A673 (cell line): ENCODE results near the gene KANTR. TPM values are rescaled to one million over a fixed set of nuclear protein-coding genes. Genes with fewer than 3 reads are reported as not detected.

Experiments
- BruUV-seq: library from RNA; stranded (reverse); fragments of 400-500 nt; replicated peaks from 2 replicates; lab custom pipeline; 2021; lab: Mats Ljungman, UMichigan
- CTCF ChIA-PET: fragments of 300-600 bp; sonication (Branson Sonifier 250); formaldehyde crosslinking; loops from one replicate; lab custom pipeline; 2022; ENCODE audit warnings: antibody characterized with exemption; lab: Charles Lee
- POLR2A ChIA-PET: fragments of 300-600 bp; sonication (Branson Sonifier 250); formaldehyde crosslinking; loops from one replicate; lab custom pipeline; 2022; ENCODE audit warnings: antibody characterized with exemption; ENCODE audit not compliant: low non-redundant PET; lab: Charles Lee
- DNase-seq: peaks from one replicate; pipeline ENCODE4 v3.0.0-alpha.2; 2015; ENCODE audit warnings: low spot score
- H3K27ac ChIP-seq: fragments of 200-600 bp; sonication (generic); 2 replicates; pipeline ENCODE4 v1.5.1; 2016; ENCODE audit warnings: mixed run types, low read depth, mild to moderate bottlenecking, mixed read lengths, antibody characterized with exemption, low read length; ENCODE audit not compliant: poor library complexity, severe bottlenecking
- H3K27me3 ChIP-seq: fragments of 200-600 bp; sonication (generic); replicated peaks from 2 replicates; pipeline ENCODE4 v1.6.1; 2017; ENCODE audit warnings: mixed run types, low read depth, mild to moderate bottlenecking, mixed read lengths, antibody characterized with exemption, low read length; ENCODE audit not compliant: insufficient read depth, poor library complexity
- H3K36me3 ChIP-seq: fragments of 200-600 bp; sonication (generic); 2 replicates; pipeline ENCODE4 v1.6.1; 2016; ENCODE audit warnings: mixed run types, mild to moderate bottlenecking, mixed read lengths, antibody characterized with exemption, low read length; ENCODE audit not compliant: insufficient read depth, poor library complexity, severe bottlenecking
- H3K4me1 ChIP-seq: fragments of 200-600 bp; sonication (generic); 2 replicates; pipeline ENCODE4 v1.6.1; 2017; ENCODE audit warnings: mixed run types, mild to moderate bottlenecking, mixed read lengths, antibody characterized with exemption, low read length; ENCODE audit not compliant: insufficient read depth, poor library complexity, severe bottlenecking
- H3K4me3 ChIP-seq: fragments of 200-600 bp; sonication (generic); 2 replicates; pipeline ENCODE4 v1.5.1; 2016; ENCODE audit warnings: low read depth, mixed run types, mild to moderate bottlenecking, mixed read lengths, low read length; ENCODE audit not compliant: poor library complexity, severe bottlenecking
- H3K9me3 ChIP-seq: fragments of 200-600 bp; sonication (generic); 2 replicates; pipeline ENCODE4 v1.6.1; 2016; ENCODE audit warnings: mixed run types, low read depth, mild to moderate bottlenecking, mixed read lengths, antibody characterized with exemption, low read length; ENCODE audit not compliant: poor library complexity, severe bottlenecking
- EZH2 ChIP-seq: fragments of 200-600 bp; sonication (generic); IDR thresholded peaks from 2 replicates; pipeline ENCODE4 v1.6.1; 2017; ENCODE audit warnings: borderline replicate concordance, low read depth, mild to moderate bottlenecking, mixed read lengths, antibody characterized with exemption, low read length; ENCODE audit not compliant: poor library complexity, severe bottlenecking
- intact Hi-C: fragments of 100-400 bp; cut with micrococcal nuclease; formaldehyde crosslinking; loops from one replicate; pipeline ENCODE4 v1.10.0; 2022; ENCODE audit not compliant: unreplicated experiment
- total RNA-seq: library from RNA; stranded (reverse); gene quantifications from 2 replicates; pipeline ENCODE4 v1.2.3, GENCODE V29; 2021
- TF ChIP-seq, protein P1 (sequence below): fragments of 300-800, 200-600 bp; sonication (generic); conservative IDR thresholded peaks from 2 replicates; pipeline ENCODE4 v1.5.1; 2017; ENCODE audit warnings: low read depth, mild to moderate bottlenecking, antibody characterized with exemption, low read length, moderate library complexity, mixed read lengths

The KANTR gene
- total RNA-seq, 1 experiment from 2014 or later, result 15.4 TPM

DNA sequence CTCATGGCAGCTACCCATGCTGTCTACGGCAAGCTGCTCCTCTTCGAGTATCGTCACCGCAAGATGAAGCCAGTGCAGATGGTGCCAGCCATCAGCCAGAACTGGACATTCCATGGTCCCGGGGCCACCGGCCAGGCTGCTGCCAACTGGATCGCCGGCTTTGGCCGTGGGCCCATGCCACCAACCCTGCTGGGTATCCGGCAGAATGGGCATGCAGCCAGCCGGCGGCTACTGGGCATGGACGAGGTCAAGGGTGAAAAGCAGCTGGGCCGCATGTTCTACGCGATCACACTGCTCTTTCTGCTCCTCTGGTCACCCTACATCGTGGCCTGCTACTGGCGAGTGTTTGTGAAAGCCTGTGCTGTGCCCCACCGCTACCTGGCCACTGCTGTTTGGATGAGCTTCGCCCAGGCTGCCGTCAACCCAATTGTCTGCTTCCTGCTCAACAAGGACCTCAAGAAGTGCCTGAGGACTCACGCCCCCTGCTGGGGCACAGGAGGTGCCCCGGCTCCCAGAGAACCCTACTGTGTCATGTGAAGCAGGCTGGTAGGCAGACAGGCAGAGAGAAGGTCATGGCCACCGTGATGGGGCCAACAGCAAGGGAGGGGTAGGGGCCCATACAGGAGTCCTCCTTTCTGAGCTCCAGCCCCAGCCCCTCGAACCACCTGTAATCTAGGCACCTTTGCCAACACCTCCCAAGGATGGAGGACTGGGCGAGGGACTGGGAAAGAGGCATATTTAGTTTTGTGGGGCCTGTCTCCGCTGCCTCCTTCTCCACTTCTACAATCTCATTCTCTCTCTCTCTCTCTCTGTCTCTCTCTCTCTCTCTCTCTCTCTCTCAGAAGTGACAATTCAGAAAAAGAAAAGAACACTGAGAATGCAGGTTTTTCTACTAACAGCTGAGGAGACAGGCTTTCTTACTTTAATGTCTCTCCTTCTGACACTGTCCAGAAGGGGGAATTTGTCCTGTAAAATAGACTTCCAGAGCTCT is 16.4 kb upstream of the KANTR start:
- H3K36me3 ChIP-seq, result no peaks in the 10 kb centered on the region
- intact Hi-C loops, result no loop called here
- no peak overlapping the region for H3K27ac ChIP-seq
- no peak for DNase-seq
- no peaks in the 10 kb centered on the region for H3K9me3 ChIP-seq
- TF ChIP-seq, protein P1, sequence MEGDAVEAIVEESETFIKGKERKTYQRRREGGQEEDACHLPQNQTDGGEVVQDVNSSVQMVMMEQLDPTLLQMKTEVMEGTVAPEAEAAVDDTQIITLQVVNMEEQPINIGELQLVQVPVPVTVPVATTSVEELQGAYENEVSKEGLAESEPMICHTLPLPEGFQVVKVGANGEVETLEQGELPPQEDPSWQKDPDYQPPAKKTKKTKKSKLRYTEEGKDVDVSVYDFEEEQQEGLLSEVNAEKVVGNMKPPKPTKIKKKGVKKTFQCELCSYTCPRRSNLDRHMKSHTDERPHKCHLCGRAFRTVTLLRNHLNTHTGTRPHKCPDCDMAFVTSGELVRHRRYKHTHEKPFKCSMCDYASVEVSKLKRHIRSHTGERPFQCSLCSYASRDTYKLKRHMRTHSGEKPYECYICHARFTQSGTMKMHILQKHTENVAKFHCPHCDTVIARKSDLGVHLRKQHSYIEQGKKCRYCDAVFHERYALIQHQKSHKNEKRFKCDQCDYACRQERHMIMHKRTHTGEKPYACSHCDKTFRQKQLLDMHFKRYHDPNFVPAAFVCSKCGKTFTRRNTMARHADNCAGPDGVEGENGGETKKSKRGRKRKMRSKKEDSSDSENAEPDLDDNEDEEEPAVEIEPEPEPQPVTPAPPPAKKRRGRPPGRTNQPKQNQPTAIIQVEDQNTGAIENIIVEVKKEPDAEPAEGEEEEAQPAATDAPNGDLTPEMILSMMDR, result no peak
- no peak for TF ChIP-seq EZH2
- H3K4me3 ChIP-seq, result no peak overlapping the region
- ChIA-PET POLR2A (no interaction called here), CTCF (no interaction called here)
- no peaks in the 10 kb centered on the region for H3K4me1 ChIP-seq
- H3K27me3 ChIP-seq, result no peaks in the 10 kb centered on the region
- BruUV-seq, result no TSS peak

DNA sequence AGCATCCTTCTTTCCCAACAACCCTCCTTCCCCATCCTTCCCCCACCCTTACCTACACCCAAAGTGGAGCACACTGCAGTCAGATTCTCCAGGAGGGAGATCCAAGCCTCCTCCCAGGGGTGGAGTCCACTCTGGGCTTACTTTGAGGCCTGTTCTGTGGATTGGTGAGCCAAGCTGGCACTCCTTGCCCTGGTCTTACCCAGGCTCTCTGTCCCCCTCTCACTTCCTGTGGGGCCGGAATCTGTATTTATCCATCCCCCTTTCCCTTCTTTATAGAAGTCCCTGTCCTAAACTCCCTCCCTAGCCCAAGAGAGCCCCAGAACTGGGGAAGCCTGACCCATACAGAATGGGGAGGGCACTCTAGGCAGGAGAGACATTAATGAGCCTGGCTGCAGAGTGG is 15.0 kb upstream of the KANTR start:
- TF ChIP-seq EZH2, result no peak
- TF ChIP-seq, protein P1, result no peak
- H3K27me3 ChIP-seq, result no peaks in the 10 kb centered on the region
- ChIA-PET POLR2A (no interaction called here), CTCF (no interaction called here)
- H3K4me3 ChIP-seq, result no peak overlapping the region
- peaks cover under 1% of the 10 kb centered on the region for H3K36me3 ChIP-seq
- H3K27ac ChIP-seq, result no peak overlapping the region
- intact Hi-C loops, result no loop called here
- no peak for DNase-seq
- BruUV-seq, result no TSS peak
- peaks cover 5% of the 10 kb centered on the region for H3K4me1 ChIP-seq
- H3K9me3 ChIP-seq, result no peaks in the 10 kb centered on the region

DNA sequence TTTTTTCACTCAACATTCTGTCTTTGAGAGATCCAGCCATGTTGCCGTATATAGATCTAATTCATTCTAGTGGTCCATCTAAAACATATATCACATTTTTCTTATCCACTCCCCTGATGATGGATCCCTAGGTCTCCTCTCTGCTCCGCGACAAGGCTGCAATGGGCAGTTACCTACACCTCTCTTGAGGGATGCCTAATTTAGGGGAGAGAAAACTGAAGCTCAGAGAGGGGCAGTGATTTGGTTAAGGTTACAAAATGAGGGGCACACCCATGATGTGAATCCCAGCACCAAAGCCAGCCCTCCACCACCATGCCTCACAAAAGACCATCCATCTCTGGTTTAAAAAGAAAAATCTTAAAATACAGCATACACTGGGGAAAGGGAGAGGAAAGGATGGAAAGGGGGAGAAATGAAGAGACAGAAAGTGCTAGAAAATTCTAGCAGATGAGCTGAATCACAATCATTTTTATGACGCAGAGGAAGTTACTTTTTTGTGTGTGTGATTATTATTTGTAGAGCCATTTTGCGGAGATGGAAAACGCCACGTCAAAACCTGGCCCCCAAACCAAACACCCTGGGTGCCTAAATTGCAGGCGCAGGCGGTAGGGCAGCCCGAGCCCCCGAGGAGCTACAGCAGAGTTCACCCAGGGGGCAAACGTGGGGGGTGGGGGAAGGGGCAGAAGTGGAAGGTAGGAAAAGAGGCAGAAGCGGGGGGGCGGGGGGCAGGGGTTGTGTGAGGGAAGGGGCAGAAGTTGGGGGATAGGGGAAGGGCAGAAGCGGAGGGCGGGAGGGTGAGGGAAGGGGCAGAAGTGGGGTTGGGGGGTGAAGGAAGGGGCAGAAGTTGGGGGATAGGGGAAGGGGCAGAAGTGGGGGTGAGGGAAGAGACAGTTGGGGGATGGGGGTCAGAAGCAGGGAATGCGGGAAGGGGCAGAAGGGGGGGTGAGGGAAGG is 13.0 kb upstream of the KANTR start:
- DNase-seq, result no peak
- peaks cover 18% of the 10 kb centered on the region for H3K36me3 ChIP-seq
- POLR2A ChIA-PET, result no interaction called here
- no TSS peak for BruUV-seq
- TF ChIP-seq EZH2, result no peak
- TF ChIP-seq, protein P1, result no peak
- no peak overlapping the region for H3K27ac ChIP-seq
- intact Hi-C loops, result no loop called here
- CTCF ChIA-PET, result no interaction called here
- no peaks in the 10 kb centered on the region for H3K27me3 ChIP-seq
- no peaks in the 10 kb centered on the region for H3K9me3 ChIP-seq
- no peak overlapping the region for H3K4me3 ChIP-seq
- peaks cover 6% of the 10 kb centered on the region for H3K4me1 ChIP-seq
